Fibroblast of pulmonary artery (primary cell): ENCODE measurements around the gene CDK12.
"Not testable (repeated sequence)": the region's sequence is repeated elsewhere in the genome, so short reads cannot be mapped to it uniquely, and the experiment has no call there.

Experiments used
- DNase-seq: peaks from one replicate; pipeline ENCODE4 v3.0.0-alpha.2; 2010; ENCODE audit warnings: low read depth
- H3K4me3 ChIP-seq: replicated peaks from 2 replicates; pipeline ENCODE4 v1.5.1; 2011; ENCODE audit warnings: low read depth, mild to moderate bottlenecking, control low read depth, low read length, moderate library complexity
- TF ChIP-seq, protein P1 (sequence below): IDR thresholded peaks from 2 replicates; pipeline ENCODE4 v1.5.1; 2011; ENCODE audit warnings: mild to moderate bottlenecking, control low read depth, low read length, inconsistent platforms; ENCODE audit errors: missing control alignments

The CDK12 gene

DNA sequence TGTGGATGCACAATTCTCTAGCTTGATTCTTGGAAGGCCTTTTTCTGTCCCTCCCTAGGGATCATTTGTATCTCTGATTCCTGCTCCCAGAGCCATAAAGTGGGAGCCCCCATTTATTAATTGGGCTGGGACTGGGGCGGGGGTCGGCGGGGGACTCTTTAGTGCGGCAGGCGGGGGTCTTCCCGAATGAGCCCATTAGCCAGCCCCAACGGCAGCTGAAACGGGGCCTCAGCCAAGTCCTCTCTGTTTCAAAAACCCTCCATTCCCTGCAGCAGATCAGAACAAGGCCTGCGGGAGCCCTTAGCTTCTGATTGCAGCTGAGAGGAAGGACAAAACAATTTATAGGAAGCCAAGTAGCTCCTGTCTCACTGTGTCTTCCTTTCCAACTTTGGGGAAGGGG is 79.3 kb downstream of the CDK12 start:
- H3K4me3 ChIP-seq: no peak overlapping the region
- TF ChIP-seq, protein P1, sequence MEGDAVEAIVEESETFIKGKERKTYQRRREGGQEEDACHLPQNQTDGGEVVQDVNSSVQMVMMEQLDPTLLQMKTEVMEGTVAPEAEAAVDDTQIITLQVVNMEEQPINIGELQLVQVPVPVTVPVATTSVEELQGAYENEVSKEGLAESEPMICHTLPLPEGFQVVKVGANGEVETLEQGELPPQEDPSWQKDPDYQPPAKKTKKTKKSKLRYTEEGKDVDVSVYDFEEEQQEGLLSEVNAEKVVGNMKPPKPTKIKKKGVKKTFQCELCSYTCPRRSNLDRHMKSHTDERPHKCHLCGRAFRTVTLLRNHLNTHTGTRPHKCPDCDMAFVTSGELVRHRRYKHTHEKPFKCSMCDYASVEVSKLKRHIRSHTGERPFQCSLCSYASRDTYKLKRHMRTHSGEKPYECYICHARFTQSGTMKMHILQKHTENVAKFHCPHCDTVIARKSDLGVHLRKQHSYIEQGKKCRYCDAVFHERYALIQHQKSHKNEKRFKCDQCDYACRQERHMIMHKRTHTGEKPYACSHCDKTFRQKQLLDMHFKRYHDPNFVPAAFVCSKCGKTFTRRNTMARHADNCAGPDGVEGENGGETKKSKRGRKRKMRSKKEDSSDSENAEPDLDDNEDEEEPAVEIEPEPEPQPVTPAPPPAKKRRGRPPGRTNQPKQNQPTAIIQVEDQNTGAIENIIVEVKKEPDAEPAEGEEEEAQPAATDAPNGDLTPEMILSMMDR: no peak
- DNase-seq: no peak

DNA sequence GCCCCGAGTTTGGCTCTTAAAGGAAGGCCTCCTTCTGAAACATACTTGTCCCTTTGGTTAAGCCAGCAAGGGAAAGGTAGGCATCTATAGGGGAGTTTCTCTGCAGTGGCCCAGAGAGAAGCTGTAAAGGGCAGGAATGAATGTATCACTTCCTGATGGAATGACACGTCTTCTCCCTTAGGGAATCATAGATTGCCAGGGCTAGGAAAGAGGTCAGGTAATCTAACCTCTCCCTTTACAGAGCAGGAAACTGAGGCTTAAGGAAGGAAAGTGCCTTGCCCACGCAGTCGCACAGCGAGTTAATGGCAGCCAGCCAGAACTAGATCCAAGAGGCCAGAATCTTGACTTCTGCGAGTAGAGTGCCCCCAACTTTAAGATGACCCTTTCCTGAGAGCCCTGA is 80.4 kb downstream of the CDK12 start:
- DNase-seq: no peak
- TF ChIP-seq, protein P1: no peak
- H3K4me3 ChIP-seq: no peak overlapping the region

DNA sequence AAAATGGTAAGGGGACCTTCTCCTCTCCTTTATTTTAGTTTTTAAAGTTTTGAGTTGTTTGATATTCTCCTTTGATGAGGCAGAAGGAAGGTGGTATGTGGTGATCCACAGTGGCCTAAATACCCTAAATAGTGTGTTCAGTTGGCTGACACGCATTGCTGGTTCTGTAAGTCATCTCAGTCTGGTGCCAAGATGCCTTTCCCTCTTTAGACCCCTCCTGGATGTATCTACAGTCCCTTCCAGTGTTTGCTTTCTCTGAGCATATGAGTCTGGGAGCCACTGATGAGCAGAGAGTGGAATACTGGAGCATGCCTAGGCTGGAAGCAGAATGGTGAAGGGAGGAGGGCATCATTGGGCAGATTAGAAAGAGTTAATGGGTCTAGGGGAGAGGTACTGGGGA is 81.9 kb downstream of the CDK12 start:
- H3K4me3 ChIP-seq: no peak overlapping the region

DNA sequence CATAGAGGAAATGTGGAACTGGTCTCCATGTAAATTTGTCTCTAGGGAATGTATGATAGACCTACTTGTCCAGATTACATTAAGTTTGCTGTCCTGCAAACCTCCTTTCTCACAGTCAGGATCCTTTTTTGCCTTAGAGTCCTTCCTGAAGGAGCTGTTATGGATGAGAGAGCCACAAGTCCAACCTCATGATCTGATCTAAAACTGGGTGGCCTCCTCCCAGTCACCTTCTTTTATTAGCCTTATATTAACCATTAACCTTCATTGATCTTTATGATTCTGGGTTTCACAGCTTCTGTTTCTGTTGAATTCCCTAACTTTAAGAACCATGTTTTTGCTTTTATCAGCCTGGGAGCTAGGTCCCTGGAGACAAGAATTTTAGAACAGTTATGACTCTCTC is 82.4 kb downstream of the CDK12 start:
- no peak for DNase-seq
- TF ChIP-seq, protein P1: no peak
- H3K4me3 ChIP-seq: no peak overlapping the region

More for the DNA sequence above, 81.9 kb downstream of the CDK12 start:
- DNase-seq: no peak
- TF ChIP-seq, protein P1: no peak

DNA sequence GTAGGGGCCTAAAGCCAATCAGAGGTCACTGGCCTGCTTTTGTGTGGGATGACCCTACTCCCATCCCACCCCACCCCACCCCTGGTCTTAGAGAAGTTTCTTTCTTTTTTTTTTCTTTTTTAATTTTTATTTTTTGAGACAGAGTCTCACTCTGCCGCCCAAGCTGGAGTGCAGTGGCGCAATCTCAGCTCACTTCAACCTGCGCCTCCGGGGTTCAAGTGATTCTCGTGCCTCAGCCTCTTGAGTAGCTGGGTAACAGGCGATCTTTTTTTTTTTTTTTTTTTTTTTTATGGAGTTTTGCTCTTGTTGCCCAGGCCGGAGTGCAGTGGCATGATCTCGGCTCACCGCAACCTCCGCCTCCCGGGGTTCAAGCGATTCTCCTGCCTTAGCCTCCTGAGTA is 83.1 kb downstream of the CDK12 start:
- DNase-seq, H3K4me3 ChIP-seq: not testable (repeated sequence)

DNA sequence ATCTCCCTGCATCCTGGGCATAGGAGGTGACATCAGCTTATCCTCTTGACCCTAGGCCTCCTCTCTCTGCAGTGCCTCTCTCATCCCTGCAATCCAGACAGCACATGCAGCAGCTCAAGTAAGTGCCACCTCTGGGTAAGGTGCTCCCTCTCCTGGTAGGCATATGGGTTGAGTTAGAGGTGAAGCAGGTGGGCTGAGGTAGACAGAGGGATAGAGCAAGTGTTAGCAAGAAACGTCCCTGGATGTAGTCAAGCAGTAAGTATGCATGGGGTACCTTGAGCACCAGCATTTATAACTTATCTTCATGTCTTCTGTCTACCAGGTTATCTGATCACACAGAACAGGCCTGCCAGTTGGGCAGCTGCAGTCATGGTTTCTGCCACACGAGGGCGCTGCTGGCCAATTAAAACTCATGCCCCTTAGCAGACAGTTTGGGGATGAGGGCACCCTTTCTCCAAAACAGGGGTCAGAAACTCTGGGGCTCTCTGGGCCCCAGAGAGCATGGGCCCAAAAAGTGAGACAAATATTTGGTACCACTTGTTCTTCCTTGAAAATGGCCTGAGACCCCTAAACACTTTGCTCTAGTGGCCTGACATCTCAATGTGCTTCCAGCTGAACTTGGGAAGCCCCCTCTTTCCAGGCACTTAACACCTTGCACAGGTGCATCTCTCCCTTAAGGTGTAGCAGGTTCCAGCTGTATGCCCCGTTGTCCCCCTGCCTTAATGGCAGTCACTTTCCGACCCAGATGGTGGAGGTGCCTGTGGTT is 86.6 kb downstream of the CDK12 start:
- DNase-seq: peak; percentile 56
- no peak overlapping the region for H3K4me3 ChIP-seq
- TF ChIP-seq, protein P1: peak; percentile 87

DNA sequence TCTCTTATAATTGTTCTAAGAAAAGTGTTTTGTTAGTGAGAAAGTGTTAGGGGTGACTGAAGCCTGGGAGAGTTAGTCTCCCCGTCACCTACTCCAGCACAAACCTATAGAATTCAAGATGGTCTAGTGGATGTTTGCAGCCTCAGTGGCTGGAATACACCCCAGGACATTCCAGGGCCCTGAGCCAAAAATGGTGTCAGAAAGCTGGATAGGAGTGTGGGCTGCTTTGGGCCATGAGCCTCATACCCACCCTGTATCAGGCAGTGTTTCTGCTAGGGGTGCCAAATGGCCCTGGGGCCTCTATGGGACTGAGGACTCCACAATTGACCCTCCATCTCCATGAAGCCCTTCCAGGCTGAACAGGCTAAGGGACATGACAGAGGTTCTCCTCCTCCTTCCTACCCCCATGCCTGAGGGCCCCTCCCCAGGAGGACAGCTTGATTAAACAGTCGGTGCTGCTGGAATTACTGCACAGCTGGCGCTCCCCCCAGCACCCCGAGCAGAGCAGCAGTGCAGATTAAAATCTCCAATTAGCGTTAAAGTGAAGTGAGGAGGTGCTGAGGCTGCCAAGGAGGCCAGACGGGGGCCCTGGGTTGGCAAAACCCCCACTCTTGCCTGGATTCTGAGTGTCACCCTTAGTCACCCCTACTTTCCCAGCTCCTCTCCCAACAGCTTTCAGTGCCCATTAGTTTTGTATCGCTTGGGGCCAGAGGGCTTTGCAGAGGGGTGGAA is 87.4 kb downstream of the CDK12 start:
- TF ChIP-seq, protein P1: no peak

More for the DNA sequence above, 87.4 kb downstream of the CDK12 start:
- no peak overlapping the region for H3K4me3 ChIP-seq
- DNase-seq: peak; percentile 39
